WTC11 (cell line): ENCODE results near the gene PCDHGC4.

ENCODE experiments used
- ATF2 ChIP-seq: sonication (generic); formaldehyde crosslinking; IDR thresholded peaks from 2 replicates; pipeline ENCODE4 v1.8.1; 2022; ENCODE audit warnings: low read depth, missing genetic modification reagents, borderline replicate concordance
- CREM ChIP-seq: sonication (generic); formaldehyde crosslinking; IDR thresholded peaks from 2 replicates; pipeline ENCODE4 v1.8.1; 2022; ENCODE audit warnings: mild to moderate bottlenecking, missing genetic modification reagents, moderate library complexity
- CTCF ChIP-seq: fragments of 200-600 bp; IDR thresholded peaks from 2 replicates; pipeline ENCODE4 v1.8.0; 2022; ENCODE audit warnings: antibody characterized with exemption
- NFATC4 ChIP-seq: fragments of 250-450 bp; sonication (Bioruptor Pico); IDR thresholded peaks from 2 replicates; pipeline ENCODE4 v1.9.0; 2021; ENCODE audit warnings: mild to moderate bottlenecking
- TF ChIP-seq, protein P1 (sequence below): sonication (generic); formaldehyde crosslinking; IDR thresholded peaks from 2 replicates; pipeline ENCODE4 v1.8.0; 2022; ENCODE audit warnings: mild to moderate bottlenecking, missing genetic modification reagents
- TF ChIP-seq, protein P2 (sequence below): sonication (generic); formaldehyde crosslinking; conservative IDR thresholded peaks from 2 replicates; pipeline ENCODE4 v1.8.1; 2023; ENCODE audit warnings: mild to moderate bottlenecking, low read depth, missing genetic modification reagents, moderate library complexity

- TF ChIP-seq, protein P1, sequence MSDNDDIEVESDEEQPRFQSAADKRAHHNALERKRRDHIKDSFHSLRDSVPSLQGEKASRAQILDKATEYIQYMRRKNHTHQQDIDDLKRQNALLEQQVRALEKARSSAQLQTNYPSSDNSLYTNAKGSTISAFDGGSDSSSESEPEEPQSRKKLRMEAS (CRISPR knock-in tag): no peak
- TF ChIP-seq CTCF (no peak), NFATC4 (CRISPR knock-in tag) (no peak), CREM (CRISPR knock-in tag) (no peak), ATF2 (CRISPR knock-in tag) (no peak)
- TF ChIP-seq, protein P2, sequence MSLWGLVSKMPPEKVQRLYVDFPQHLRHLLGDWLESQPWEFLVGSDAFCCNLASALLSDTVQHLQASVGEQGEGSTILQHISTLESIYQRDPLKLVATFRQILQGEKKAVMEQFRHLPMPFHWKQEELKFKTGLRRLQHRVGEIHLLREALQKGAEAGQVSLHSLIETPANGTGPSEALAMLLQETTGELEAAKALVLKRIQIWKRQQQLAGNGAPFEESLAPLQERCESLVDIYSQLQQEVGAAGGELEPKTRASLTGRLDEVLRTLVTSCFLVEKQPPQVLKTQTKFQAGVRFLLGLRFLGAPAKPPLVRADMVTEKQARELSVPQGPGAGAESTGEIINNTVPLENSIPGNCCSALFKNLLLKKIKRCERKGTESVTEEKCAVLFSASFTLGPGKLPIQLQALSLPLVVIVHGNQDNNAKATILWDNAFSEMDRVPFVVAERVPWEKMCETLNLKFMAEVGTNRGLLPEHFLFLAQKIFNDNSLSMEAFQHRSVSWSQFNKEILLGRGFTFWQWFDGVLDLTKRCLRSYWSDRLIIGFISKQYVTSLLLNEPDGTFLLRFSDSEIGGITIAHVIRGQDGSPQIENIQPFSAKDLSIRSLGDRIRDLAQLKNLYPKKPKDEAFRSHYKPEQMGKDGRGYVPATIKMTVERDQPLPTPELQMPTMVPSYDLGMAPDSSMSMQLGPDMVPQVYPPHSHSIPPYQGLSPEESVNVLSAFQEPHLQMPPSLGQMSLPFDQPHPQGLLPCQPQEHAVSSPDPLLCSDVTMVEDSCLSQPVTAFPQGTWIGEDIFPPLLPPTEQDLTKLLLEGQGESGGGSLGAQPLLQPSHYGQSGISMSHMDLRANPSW: no peak
Observed at GRCh38 chr5:141477815-141478214, 7.0 kb upstream of the PCDHGC4 start.
